HG03378 (cell line): Measurements from ENCODE around the gene EGLN2.
"Not testable (repeated sequence)": the region's sequence is repeated elsewhere in the genome, so short reads cannot be mapped to it uniquely, and the experiment has no call there.

ENCODE experiments used
- ATAC-seq: cut with Tn5 transposase; IDR thresholded peaks from one replicate; pipeline ENCODE4 v1.9.1; 2021; ENCODE audit warnings: mild to moderate bottlenecking, moderate library complexity; ENCODE audit not compliant: unreplicated experiment

EGLN2 gene

GRCh38 chr19:40776364-40776763, 22.6 kb upstream of the EGLN2 start:
- ATAC-seq, result no peak

GRCh38 chr19:40776932-40777644, 21.9 kb upstream of the EGLN2 start:
- peak; percentile 53 for ATAC-seq

- no peak for ATAC-seq
Observed at GRCh38 chr19:40777645-40777936, 21.4 kb upstream of the EGLN2 start.

GRCh38 chr19:40777937-40778705, 20.9 kb upstream of the EGLN2 start, which contains the start of gene RAB4B:
TSS of gene RAB4B (plus strand) at chr19:40778247. CDS start at chr19:40778376, 129 bp downstream.
- ATAC-seq, result peak; percentile 49

- no peak for ATAC-seq
Observed at GRCh38 chr19:40778706-40779284, 20.2 kb upstream of the EGLN2 start.

GRCh38 chr19:40780582-40780981, 18.4 kb upstream of the EGLN2 start:
- ATAC-seq, result no peak

- no peak for ATAC-seq
Observed at GRCh38 chr19:40781140-40781539, 17.9 kb upstream of the EGLN2 start.

GRCh38 chr19:40783711-40784110, 15.3 kb upstream of the EGLN2 start:
- ATAC-seq, result no peak

- not testable (repeated sequence) for ATAC-seq
Observed at GRCh38 chr19:40784146-40784545, 14.8 kb upstream of the EGLN2 start.

- ATAC-seq, result no peak
Observed at GRCh38 chr19:40785526-40785925, 13.5 kb upstream of the EGLN2 start.

- ATAC-seq, result no peak
Observed at GRCh38 chr19:40786060-40787037, 12.6 kb upstream of the EGLN2 start.

GRCh38 chr19:40791349-40791748, 7.6 kb upstream of the EGLN2 start:
- no peak for ATAC-seq

- ATAC-seq, result no peak
Observed at GRCh38 chr19:40791996-40792395, 7.0 kb upstream of the EGLN2 start.

- no peak for ATAC-seq
Observed at GRCh38 chr19:40797166-40797962, 1.6 kb upstream of the EGLN2 start.

- ATAC-seq, result peak; percentile 20
Observed at GRCh38 chr19:40797963-40798682, 868 bp upstream of the EGLN2 start.

GRCh38 chr19:40799558-40800338, 757 bp downstream of the EGLN2 start:
- ATAC-seq, result no peak

- ATAC-seq, result no peak
Observed at GRCh38 chr19:40800339-40800996, 1.5 kb downstream of the EGLN2 start.

- ATAC-seq, result no peak
Observed at GRCh38 chr19:40800997-40801377, 2.0 kb downstream of the EGLN2 start.
